ENCODE data around the gene TST. TPM values are rescaled to one million over a fixed set of nuclear protein-coding genes. Genes with fewer than 3 reads are reported as not detected.

The TST gene
- total RNA-seq, 2 donors from 2014 or later = 8.9 to 9.3 TPM

DNA sequence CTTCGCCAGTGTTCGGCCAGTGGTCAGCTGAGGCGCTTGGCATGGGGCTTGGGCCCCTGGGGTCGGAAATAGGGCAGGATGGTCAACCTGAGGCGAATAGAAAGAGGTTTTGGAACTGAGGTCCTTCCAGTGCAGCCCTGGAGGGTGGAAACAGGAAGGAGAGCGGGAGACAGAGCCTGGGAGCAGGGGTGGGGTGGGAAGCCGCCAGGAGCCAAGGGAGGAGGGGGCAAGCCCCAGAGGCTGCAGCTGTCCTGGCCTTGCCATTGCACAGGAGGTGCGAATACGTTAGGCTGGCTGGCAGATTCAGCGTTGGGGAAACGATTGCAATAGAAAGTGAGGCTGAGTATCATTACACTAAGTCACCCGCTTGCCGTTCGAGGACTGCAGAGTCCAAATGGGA is 18.4 kb upstream of the TST start:
- intact Hi-C loops (cut with DNase I) = no loop called here
- DNase-seq (ENCODE audit: low spot score) = no peak

GRCh38 chr22:37036655-37037377 is 17.6 kb upstream of the TST start:
- no peak for DNase-seq (ENCODE audit: low spot score)
- intact Hi-C loops (cut with DNase I) = no loop called here

GRCh38 chr22:37033605-37034430 is 14.6 kb upstream of the TST start:
- DNase-seq (ENCODE audit: low spot score) = no peak
- intact Hi-C loops (cut with DNase I) = no loop called here

DNA sequence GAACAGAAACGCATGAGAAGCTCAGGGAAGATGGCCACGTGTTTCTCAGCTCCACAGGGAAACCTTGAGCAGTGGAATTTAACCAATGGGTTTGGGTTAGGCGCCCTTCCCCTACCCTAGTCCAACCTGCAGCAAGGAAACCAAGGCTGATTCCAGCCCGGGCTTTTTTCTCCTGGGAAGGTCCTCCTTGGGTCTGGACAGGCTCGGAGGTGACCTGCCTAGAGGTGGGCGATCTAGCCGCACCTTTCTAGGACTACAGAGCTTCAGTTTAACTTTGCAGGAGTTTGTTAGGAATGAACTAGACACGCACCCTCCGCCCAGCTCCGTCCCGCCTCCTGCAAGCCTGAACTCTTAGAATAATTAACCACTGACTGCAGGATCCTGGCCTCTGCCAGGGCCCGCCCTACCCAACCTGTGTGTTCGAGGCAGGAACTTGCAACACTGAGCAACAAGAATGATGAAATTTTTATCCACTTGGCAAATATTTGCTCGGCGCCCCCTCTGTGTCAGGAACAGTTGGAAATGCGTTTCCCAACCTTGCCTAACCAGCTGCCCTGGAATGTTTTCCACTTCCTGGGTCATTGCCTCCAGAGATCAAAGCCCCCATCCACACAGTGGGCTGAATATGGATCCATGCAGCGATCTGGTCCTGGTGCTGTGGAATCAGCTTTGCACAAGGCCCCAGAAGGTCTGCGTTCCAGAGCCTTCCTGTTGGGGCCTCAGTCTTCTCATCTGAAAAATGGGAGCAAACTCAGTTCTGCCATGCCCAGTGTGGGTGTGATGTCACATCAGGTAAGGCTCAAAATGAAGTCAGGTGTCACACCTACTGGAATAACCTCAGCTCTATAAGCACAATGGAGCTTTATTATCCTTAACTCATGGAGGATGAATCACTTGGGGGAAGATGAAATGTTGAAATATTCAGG is 13.6 kb upstream of the TST start:
- intact Hi-C loops (cut with DNase I) = no loop called here
- no peak for DNase-seq (ENCODE audit: low spot score)

GRCh38 chr22:37032134-37032534 is 12.9 kb upstream of the TST start:
- intact Hi-C loops (cut with DNase I) = no loop called here
- no peak for DNase-seq (ENCODE audit: low spot score)

DNA sequence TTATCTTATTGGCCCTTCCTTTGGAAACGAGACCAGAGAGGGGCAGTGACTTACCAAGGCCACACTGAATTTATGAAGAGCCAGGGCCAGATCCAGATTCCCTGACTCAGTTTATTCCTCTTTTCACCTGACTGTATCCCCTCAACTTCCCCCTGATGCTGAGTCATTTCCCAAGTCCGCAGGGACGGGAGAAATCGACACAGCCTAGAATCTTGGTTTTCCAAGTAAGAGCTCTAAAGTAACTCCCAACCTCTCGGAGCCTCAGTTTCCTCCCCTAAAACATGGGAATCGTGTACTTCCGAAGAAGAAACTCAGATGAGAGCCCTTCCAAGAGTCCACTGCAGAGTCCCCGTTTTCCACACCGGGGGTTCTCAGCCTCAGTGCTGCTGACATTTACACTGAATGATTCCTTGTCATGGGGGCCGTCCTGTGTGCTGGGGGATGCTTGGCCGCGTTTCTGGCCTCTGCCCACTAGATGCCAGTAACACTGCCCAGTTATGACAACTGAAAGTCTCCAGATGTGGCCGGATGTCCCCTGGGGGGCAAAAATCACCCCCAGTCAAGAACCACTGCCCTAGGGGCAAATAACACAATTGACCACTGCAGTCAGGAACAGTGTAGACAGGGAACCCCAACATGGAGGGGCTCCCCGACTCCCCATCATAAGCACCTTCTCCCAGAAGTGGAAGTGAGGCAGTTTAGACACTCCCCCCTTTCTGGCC is 11.5 kb upstream of the TST start:
- intact Hi-C loops (cut with DNase I) = no loop called here
- DNase-seq (ENCODE audit: low spot score) = no peak

DNA sequence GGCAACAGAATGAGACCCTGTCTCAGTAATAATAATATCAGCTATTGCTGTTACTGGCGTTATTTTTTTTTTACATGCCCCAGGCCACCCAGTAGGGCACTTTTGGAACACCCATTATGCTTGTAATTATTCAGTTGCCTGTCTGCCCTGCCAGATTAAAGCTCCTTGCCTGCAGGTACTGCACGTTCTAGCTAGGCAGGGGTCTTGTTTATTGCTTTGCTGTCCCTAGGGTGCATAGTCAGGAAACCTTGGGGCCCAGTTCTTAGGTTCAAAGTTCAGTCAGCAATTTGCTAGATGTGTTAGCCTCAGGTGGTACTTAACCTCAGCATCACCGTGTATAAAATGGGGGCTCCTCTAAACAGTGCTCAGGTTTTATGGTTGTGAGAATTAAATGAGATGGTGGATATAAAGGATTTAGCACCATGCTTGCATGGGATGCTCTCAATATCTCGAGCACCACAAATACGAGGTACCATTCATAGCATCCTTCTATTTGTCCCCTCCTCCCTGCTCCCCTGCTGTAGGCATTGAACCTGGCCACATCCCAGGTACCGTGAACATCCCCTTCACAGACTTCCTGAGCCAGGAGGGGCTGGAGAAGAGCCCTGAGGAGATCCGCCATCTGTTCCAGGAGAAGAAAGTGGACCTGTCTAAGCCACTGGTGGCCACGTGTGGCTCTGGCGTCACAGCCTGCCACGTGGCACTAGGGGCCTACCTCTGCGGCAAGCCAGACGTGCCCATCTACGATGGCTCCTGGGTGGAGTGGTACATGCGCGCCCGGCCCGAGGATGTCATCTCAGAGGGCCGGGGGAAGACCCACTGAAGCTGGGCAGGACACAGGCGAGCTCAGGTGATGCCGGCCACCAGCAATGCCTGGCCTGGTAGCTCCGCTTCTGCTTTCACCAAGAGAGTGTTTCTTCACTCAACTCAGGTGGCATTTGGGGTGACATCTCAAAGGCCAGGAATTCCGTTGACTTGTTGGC is 9.7 kb upstream of the TST start:
- DNase-seq (ENCODE audit: low spot score) = no peak
- intact Hi-C loops (cut with DNase I) = loop anchor here in 1 of 2 donors (10.0 kb wide), 1 partner anchor 326 kb away; no protein-coding TSS in a partner anchor

DNA sequence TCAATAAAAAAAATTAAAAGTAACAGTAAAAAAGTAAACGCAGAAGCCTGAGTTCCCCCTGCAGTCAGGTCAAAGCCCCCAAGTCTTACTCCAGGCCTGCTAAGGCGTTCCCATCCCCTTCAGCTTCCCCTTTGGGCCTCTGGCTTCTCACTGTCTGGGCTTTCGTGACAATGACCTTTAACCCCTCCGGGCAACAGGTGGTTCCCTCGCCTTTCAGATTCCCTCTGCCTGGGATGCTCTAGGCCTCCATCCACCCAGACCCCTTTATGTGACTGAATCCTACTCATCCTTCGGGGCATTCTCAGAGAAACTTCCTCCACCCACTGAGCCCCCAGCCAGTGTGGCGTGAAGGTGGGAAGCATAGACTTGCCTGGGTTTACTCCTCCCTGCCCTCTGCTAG is 8.3 kb upstream of the TST start:
- intact Hi-C loops (cut with DNase I) = loop anchor here in 1 of 2 donors (10.0 kb wide), 1 partner anchor 327 kb away; no protein-coding TSS in a partner anchor
- no peak for DNase-seq (ENCODE audit: low spot score)

- intact Hi-C loops (cut with DNase I) = loop anchor here in 1 of 2 donors (1.0 to 10.0 kb wide), 2 partner anchors 106 to 328 kb away; no protein-coding TSS in a partner anchor
- DNase-seq (ENCODE audit: low spot score) = no peak
These were observed 7.1 kb upstream of the TST start for GRCh38 chr22:37026325-37026724.

- no peak for DNase-seq (ENCODE audit: low spot score)
- intact Hi-C loops (cut with DNase I) = loop anchor here in 1 of 2 donors (1.0 to 10.0 kb wide), 2 partner anchors 107 to 329 kb away; no protein-coding TSS in a partner anchor
These were observed 6.3 kb upstream of the TST start for GRCh38 chr22:37025500-37026070.

- DNase-seq (ENCODE audit: low spot score) = no peak
- intact Hi-C loops (cut with DNase I) = loop anchor here in 1 of 2 donors (10.0 kb wide), 1 partner anchor 330 kb away; no protein-coding TSS in a partner anchor
These were observed 5.3 kb upstream of the TST start for GRCh38 chr22:37024339-37025157.

GRCh38 chr22:37023743-37024338 is 4.6 kb upstream of the TST start:
- intact Hi-C loops (cut with DNase I) = loop anchor here in 1 of 2 donors (10.0 kb wide), 1 partner anchor 331 kb away; no protein-coding TSS in a partner anchor
- DNase-seq (ENCODE audit: low spot score) = no peak

- intact Hi-C loops (cut with DNase I) = loop anchor here in 1 of 2 donors (10.0 kb wide), 1 partner anchor 332 kb away; no protein-coding TSS in a partner anchor
These were observed 3.5 kb upstream of the TST start for GRCh38 chr22:37022483-37023337.

DNA sequence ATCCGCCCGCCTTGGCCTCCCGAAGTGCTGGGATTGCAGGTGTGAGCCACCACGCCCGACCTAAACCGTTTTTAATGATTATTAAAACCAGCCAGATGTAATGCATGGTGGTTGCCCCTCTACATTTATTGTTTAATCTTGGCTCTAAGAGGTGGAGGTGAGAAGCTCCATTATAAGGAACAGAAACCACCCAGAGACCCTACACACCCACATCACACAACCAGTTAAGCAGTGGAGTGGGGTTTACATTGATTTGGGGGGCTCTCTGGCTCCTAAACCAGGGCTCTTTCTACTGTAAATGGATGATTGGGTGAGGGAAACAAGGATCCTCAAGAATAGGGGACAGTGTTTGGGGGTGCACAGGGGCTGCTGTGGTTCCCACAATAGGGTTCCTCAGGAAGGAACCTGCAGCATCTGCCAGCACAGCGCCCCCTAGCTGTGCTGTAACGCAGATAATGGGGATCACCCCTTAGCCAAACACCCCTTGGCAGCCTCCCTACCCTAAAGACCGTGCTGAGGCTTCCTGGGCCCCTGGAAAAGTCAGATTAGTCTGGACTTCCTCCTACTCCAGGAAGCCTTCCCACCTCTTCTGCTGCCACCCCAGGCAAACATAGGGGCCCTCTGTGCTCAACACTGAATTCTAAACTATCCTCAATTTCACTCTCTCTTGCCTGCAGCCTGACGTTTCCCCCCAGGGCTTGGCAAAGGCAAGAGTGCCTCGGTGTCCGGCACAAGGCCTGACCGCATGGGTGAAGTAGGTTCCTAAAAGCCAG is 2.6 kb upstream of the TST start:
- DNase-seq (ENCODE audit: low spot score) = no peak
- intact Hi-C loops (cut with DNase I) = loop anchor here in 1 of 2 donors (10.0 kb wide), 1 partner anchor 333 kb away; no protein-coding TSS in a partner anchor

More at GRCh38 chr22:37022483-37023337, 3.5 kb upstream of the TST start:
- DNase-seq (ENCODE audit: low spot score) = no peak

Data from posterior vena cava (tissue), 2 donors.